GM13977 (cell line): ENCODE results near the gene SELENOF.

Source experiments
- DNase-seq: peaks from one replicate; pipeline ENCODE4 v3.0.0; 2012; ENCODE audit warnings: low spot score
- CTCF ChIP-seq: IDR thresholded peaks from 2 replicates; pipeline ENCODE4 v1.5.1; 2012; ENCODE audit warnings: mild to moderate bottlenecking, control low read depth; ENCODE audit not compliant: insufficient read depth; ENCODE audit errors: extremely low read depth, missing control alignments
- in situ Hi-C: fragments of 300-500 bp; cut with MboI; formaldehyde crosslinking; loops from one replicate; pipeline ENCODE4 v1.12.0; 2022; ENCODE audit warnings: low sequenced_read_pairs, low pct_unique_long_range_greater_than_20kb, mixed read lengths, inconsistent platforms; ENCODE audit not compliant: unreplicated experiment

SELENOF gene

GRCh38 chr1:86866665-86867064 lies 47.3 kb downstream of the SELENOF start:
- no peak for DNase-seq
- in situ Hi-C loops: no loop called here
- no peak for TF ChIP-seq CTCF

- in situ Hi-C loops: no loop called here
- no peak for TF ChIP-seq CTCF
- DNase-seq: no peak
These were observed 47.8 kb downstream of the SELENOF start for GRCh38 chr1:86865973-86866637.

- in situ Hi-C loops: no loop called here
- TF ChIP-seq CTCF: no peak
- no peak for DNase-seq
These were observed 51.0 kb downstream of the SELENOF start for GRCh38 chr1:86862920-86863319.

- DNase-seq: no peak
- in situ Hi-C loops: no loop called here
- TF ChIP-seq CTCF: no peak
These were observed 52.5 kb downstream of the SELENOF start for GRCh38 chr1:86861424-86861823.

- no peak for TF ChIP-seq CTCF
- in situ Hi-C loops: no loop called here
- no peak for DNase-seq
These were observed 53.5 kb downstream of the SELENOF start for GRCh38 chr1:86860424-86860823.

GRCh38 chr1:86860020-86860419 lies 53.9 kb downstream of the SELENOF start:
- in situ Hi-C loops: no loop called here
- no peak for TF ChIP-seq CTCF
- no peak for DNase-seq
